ENCODE measurements around the gene WRNIP1. TPM values are rescaled to one million over a fixed set of nuclear protein-coding genes. Genes with fewer than 3 reads are reported as not detected.

WRNIP1 gene
- total RNA-seq, 1 donor from 2014 or later, result 50.1 TPM

DNA sequence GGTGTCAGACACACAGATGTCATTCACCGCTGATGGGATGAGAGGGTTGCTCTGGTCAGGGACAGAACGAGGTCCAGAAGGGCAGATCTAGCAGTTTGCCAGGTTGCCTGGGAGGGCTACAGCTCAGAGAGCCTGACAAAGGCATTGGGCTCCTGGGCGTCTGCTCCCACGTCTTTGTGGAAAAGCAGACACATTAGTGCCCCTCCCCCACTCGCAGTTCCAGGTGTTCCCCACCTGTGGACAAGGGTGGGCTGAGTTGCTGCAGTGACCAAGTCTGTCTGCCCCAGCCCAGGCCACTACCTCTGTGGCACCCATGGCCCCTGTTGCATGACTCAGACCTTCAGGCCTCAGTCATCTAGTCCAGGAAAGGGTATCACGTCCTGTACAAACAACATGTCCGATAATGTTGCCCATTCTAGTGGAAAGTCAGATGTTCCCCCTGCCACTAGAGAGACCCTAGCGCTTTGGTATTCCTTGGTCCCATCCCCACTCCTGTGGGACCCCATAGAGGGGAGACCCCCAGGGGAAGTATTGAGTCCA, 37.4 kb downstream of the WRNIP1 start:
- Histone ChIP-seq H3K4me1 (no peaks in the 10 kb centered on the region), H3K9me3 (no peaks in the 10 kb centered on the region), H3K27me3 (no peaks in the 10 kb centered on the region), H3K4me3 (no peak overlapping the region), H3K36me3 (no peaks in the 10 kb centered on the region), H3K27ac (no peak overlapping the region)
- no peak for DNase-seq (ENCODE audit: extremely low spot score in 2 of 2)
- intact Hi-C loops (cut with DNase I), result no loop called here
- TF ChIP-seq, protein P1, sequence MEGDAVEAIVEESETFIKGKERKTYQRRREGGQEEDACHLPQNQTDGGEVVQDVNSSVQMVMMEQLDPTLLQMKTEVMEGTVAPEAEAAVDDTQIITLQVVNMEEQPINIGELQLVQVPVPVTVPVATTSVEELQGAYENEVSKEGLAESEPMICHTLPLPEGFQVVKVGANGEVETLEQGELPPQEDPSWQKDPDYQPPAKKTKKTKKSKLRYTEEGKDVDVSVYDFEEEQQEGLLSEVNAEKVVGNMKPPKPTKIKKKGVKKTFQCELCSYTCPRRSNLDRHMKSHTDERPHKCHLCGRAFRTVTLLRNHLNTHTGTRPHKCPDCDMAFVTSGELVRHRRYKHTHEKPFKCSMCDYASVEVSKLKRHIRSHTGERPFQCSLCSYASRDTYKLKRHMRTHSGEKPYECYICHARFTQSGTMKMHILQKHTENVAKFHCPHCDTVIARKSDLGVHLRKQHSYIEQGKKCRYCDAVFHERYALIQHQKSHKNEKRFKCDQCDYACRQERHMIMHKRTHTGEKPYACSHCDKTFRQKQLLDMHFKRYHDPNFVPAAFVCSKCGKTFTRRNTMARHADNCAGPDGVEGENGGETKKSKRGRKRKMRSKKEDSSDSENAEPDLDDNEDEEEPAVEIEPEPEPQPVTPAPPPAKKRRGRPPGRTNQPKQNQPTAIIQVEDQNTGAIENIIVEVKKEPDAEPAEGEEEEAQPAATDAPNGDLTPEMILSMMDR (IDR thresholded peaks at IDR 0.05), result no peak
- TF ChIP-seq POLR2AphosphoS5 (IDR thresholded peaks at IDR 0.05; ENCODE audit: insufficient read depth in 1 of 2, low read depth in 1 of 2) (no peak), POLR2A (IDR thresholded peaks at IDR 0.05) (no peak)

- DNase-seq (ENCODE audit: extremely low spot score in 2 of 2), result no peak
- no peak overlapping the region for H3K4me3 ChIP-seq
- H3K9me3 ChIP-seq, result no peaks in the 10 kb centered on the region
- TF ChIP-seq POLR2A (IDR thresholded peaks at IDR 0.05) (no peak), POLR2AphosphoS5 (IDR thresholded peaks at IDR 0.05; ENCODE audit: insufficient read depth in 1 of 2, low read depth in 1 of 2) (no peak)
- TF ChIP-seq, protein P1 (IDR thresholded peaks at IDR 0.05), result no peak
- no peak overlapping the region for H3K27ac ChIP-seq
- H3K27me3 ChIP-seq, result no peaks in the 10 kb centered on the region
- intact Hi-C loops (cut with DNase I), result no loop called here
- no peaks in the 10 kb centered on the region for H3K36me3 ChIP-seq
- peaks cover 5% of the 10 kb centered on the region for H3K4me1 ChIP-seq
Observed at GRCh38 chr6:2803731-2804429, 38.7 kb downstream of the WRNIP1 start.

GRCh38 chr6:2804516-2804915, 39.3 kb downstream of the WRNIP1 start:
- no peak for DNase-seq (ENCODE audit: extremely low spot score in 2 of 2)
- Histone ChIP-seq H3K36me3 (no peaks in the 10 kb centered on the region), H3K27me3 (no peaks in the 10 kb centered on the region), H3K4me1 (peaks cover 7% of the 10 kb centered on the region), H3K4me3 (no peak overlapping the region), H3K9me3 (no peaks in the 10 kb centered on the region), H3K27ac (no peak overlapping the region)
- TF ChIP-seq POLR2AphosphoS5 (IDR thresholded peaks at IDR 0.05; ENCODE audit: insufficient read depth in 1 of 2, low read depth in 1 of 2), result no peak
- no peak for TF ChIP-seq POLR2A (IDR thresholded peaks at IDR 0.05)
- TF ChIP-seq, protein P1 (IDR thresholded peaks at IDR 0.05), result no peak
- intact Hi-C loops (cut with DNase I), result no loop called here

GRCh38 chr6:2805031-2805430, 39.8 kb downstream of the WRNIP1 start:
- TF ChIP-seq, protein P1 (IDR thresholded peaks at IDR 0.05), result no peak
- TF ChIP-seq POLR2AphosphoS5 (IDR thresholded peaks at IDR 0.05; ENCODE audit: insufficient read depth in 1 of 2, low read depth in 1 of 2), result no peak
- no peak for TF ChIP-seq POLR2A (IDR thresholded peaks at IDR 0.05)
- Histone ChIP-seq H3K27ac (no peak overlapping the region), H3K4me3 (no peak overlapping the region), H3K4me1 (peaks cover 10% of the 10 kb centered on the region), H3K27me3 (no peaks in the 10 kb centered on the region), H3K9me3 (no peaks in the 10 kb centered on the region), H3K36me3 (no peaks in the 10 kb centered on the region)
- DNase-seq (ENCODE audit: extremely low spot score in 2 of 2), result no peak
- intact Hi-C loops (cut with DNase I), result no loop called here

- intact Hi-C loops (cut with DNase I), result no loop called here
- DNase-seq (ENCODE audit: extremely low spot score in 2 of 2), result no peak
- no peaks in the 10 kb centered on the region for H3K27me3 ChIP-seq
- H3K9me3 ChIP-seq, result no peaks in the 10 kb centered on the region
- no peak overlapping the region for H3K4me3 ChIP-seq
- H3K36me3 ChIP-seq, result no peaks in the 10 kb centered on the region
- H3K4me1 ChIP-seq, result peaks cover 10% of the 10 kb centered on the region
- no peak overlapping the region for H3K27ac ChIP-seq
- TF ChIP-seq POLR2A (IDR thresholded peaks at IDR 0.05) (no peak), POLR2AphosphoS5 (IDR thresholded peaks at IDR 0.05; ENCODE audit: insufficient read depth in 1 of 2, low read depth in 1 of 2) (no peak)
- TF ChIP-seq, protein P1 (IDR thresholded peaks at IDR 0.05), result no peak
Observed at GRCh38 chr6:2806644-2807043, 41.5 kb downstream of the WRNIP1 start.
